HEK293 (cell line): ENCODE measurements around the gene TMEM179.
A peak's percentile ranks its signal among the peaks of the same experiment; 100 is the strongest.

ENCODE experiments used
- CTCF ChIA-PET: fragments of 350-600 bp; formaldehyde crosslinking; extraction: SDS; loops from one replicate; lab custom pipeline; 2021; ENCODE audit warnings: antibody characterized with exemption; lab: Yijun Ruan, JAX
- POLR2A ChIA-PET: fragments of 300-600 bp; formaldehyde crosslinking; extraction: SDS; loops from one replicate; lab custom pipeline; 2020; ENCODE audit warnings: antibody characterized with exemption, inconsistent platforms; lab: Yijun Ruan, JAX
- H3K27ac ChIP-seq: fragments of 200-500 bp; sonication (Bioruptor generic); 2 replicates; pipeline ENCODE4 v1.5.1; 2014; ENCODE audit warnings: low read depth, low read length, control low read depth, inconsistent platforms; ENCODE audit errors: extremely low read depth
- H3K36me3 ChIP-seq, 2 experiments: fragments of 200-500 bp in 1 of 2; sonication (Bioruptor generic) in 1 of 2; 1 replicate in 1 of 2; 2 replicates in 1 of 2; pipeline ENCODE4 v1.5.1; 2014 to 2017; ENCODE audit warnings: inconsistent platforms in 2 of 2, low read length in 2 of 2; ENCODE audit not compliant: control insufficient read depth in 2 of 2, insufficient read depth in 1 of 2
- H3K4me1 ChIP-seq: fragments of 200-500 bp; sonication (Bioruptor generic); 2 replicates; pipeline ENCODE4 v1.5.1; 2014; ENCODE audit warnings: mild to moderate bottlenecking, low read length, inconsistent platforms; ENCODE audit not compliant: control insufficient read depth, insufficient read depth
- H3K4me3 ChIP-seq: 2 replicates; pipeline ENCODE4 v1.5.1; 2011; ENCODE audit warnings: low read depth, mild to moderate bottlenecking, control low read depth, low read length, moderate library complexity
- H3K9me3 ChIP-seq: fragments of 200-500 bp; sonication (Bioruptor generic); 2 replicates; pipeline ENCODE4 v1.5.1; 2014; ENCODE audit warnings: low read depth, low read length, inconsistent platforms; ENCODE audit not compliant: control insufficient read depth, insufficient read depth
- HIC1 ChIP-seq: fragments of 450-650 bp; formaldehyde crosslinking; IDR thresholded peaks from 2 replicates; pipeline ENCODE4 v1.5.1; 2016; ENCODE audit warnings: missing biosample characterization, missing genetic modification characterization
- KLF17 ChIP-seq: fragments of 450-650 bp; formaldehyde crosslinking; IDR thresholded peaks from 2 replicates; pipeline ENCODE4 v1.5.1; 2016; ENCODE audit warnings: missing biosample characterization, missing genetic modification characterization
- KLF7 ChIP-seq: fragments of 450-650 bp; formaldehyde crosslinking; IDR thresholded peaks from 2 replicates; pipeline ENCODE4 v1.5.1; 2016; ENCODE audit warnings: missing biosample characterization, missing genetic modification characterization, borderline replicate concordance
- OSR2 ChIP-seq: fragments of 450-650 bp; formaldehyde crosslinking; IDR thresholded peaks from 2 replicates; pipeline ENCODE4 v1.5.1; 2016; ENCODE audit warnings: missing biosample characterization, missing genetic modification characterization
- REPIN1 ChIP-seq: fragments of 450-650 bp; formaldehyde crosslinking; IDR thresholded peaks from 2 replicates; pipeline ENCODE4 v1.5.1; 2017; ENCODE audit warnings: missing biosample characterization, missing genetic modification characterization, low read depth
- SETDB1 ChIP-seq: IDR thresholded peaks from one replicate; pipeline ENCODE4 v1.6.1; 2017; ENCODE audit warnings: mild to moderate bottlenecking, low read length, moderate library complexity, mixed read lengths; ENCODE audit not compliant: insufficient read length
- WT1 ChIP-seq: fragments of 450-650 bp; formaldehyde crosslinking; IDR thresholded peaks from 2 replicates; pipeline ENCODE4 v1.5.1; 2016; ENCODE audit warnings: missing biosample characterization, missing genetic modification characterization
- ZBTB20 ChIP-seq: fragments of 450-650 bp; formaldehyde crosslinking; IDR thresholded peaks from 2 replicates; pipeline ENCODE4 v1.5.1; 2016; ENCODE audit warnings: missing biosample characterization, missing genetic modification characterization
- ZBTB44 ChIP-seq: fragments of 450-650 bp; IDR thresholded peaks from 2 replicates; pipeline ENCODE4 v1.5.1; 2018; ENCODE audit warnings: missing biosample characterization, mild to moderate bottlenecking, missing genetic modification characterization
- ZBTB48 ChIP-seq: fragments of 450-650 bp; formaldehyde crosslinking; IDR thresholded peaks from 2 replicates; pipeline ENCODE4 v1.5.1; 2016; ENCODE audit warnings: missing biosample characterization, missing genetic modification characterization
- ZFP41 ChIP-seq: fragments of 450-650 bp; formaldehyde crosslinking; IDR thresholded peaks from 2 replicates; pipeline ENCODE4 v1.5.1; 2016; ENCODE audit warnings: missing biosample characterization, missing genetic modification characterization, borderline replicate concordance
- ZNF10 ChIP-seq: fragments of 450-650 bp; formaldehyde crosslinking; IDR thresholded peaks from 2 replicates; pipeline ENCODE4 v1.5.1; 2017; ENCODE audit warnings: missing biosample characterization, missing genetic modification characterization
- ZNF146 ChIP-seq: fragments of 450-650 bp; formaldehyde crosslinking; IDR thresholded peaks from 2 replicates; pipeline ENCODE4 v1.5.1; 2016; ENCODE audit warnings: missing biosample characterization, missing genetic modification characterization
- ZNF324 ChIP-seq: fragments of 450-650 bp; formaldehyde crosslinking; IDR thresholded peaks from 2 replicates; pipeline ENCODE4 v1.5.1; 2016; ENCODE audit warnings: missing biosample characterization, missing genetic modification characterization
- ZNF341 ChIP-seq: fragments of 450-650 bp; formaldehyde crosslinking; IDR thresholded peaks from 2 replicates; pipeline ENCODE4; 2016; ENCODE audit warnings: low read depth, missing biosample characterization, missing genetic modification characterization
- ZNF37A ChIP-seq: fragments of 450-650 bp; IDR thresholded peaks from 2 replicates; pipeline ENCODE4 v1.5.1; 2018; ENCODE audit warnings: missing biosample characterization, missing genetic modification characterization
- ZNF394 ChIP-seq: fragments of 450-650 bp; formaldehyde crosslinking; IDR thresholded peaks from 2 replicates; pipeline ENCODE4 v1.5.1; 2016; ENCODE audit warnings: missing biosample characterization, missing genetic modification characterization, mild to moderate bottlenecking, moderate library complexity, borderline replicate concordance
- ZNF488 ChIP-seq: fragments of 450-650 bp; formaldehyde crosslinking; IDR thresholded peaks from 2 replicates; pipeline ENCODE4 v1.5.1; 2016; ENCODE audit warnings: missing biosample characterization, missing genetic modification characterization
- ZNF561 ChIP-seq: fragments of 450-650 bp; IDR thresholded peaks from 2 replicates; pipeline ENCODE4 v1.5.1; 2018; ENCODE audit warnings: missing biosample characterization, missing genetic modification characterization, borderline replicate concordance
- ZNF580 ChIP-seq: fragments of 450-650 bp; formaldehyde crosslinking; IDR thresholded peaks from 2 replicates; pipeline ENCODE4 v1.5.1; 2016; ENCODE audit warnings: missing biosample characterization, missing genetic modification characterization
- ZNF626 ChIP-seq: fragments of 450-650 bp; sonication (Bioruptor Pico); formaldehyde crosslinking; IDR thresholded peaks from 2 replicates; pipeline ENCODE4 v1.5.1; 2018; ENCODE audit warnings: missing biosample characterization, missing genetic modification characterization, inconsistent platforms
- ZNF639 ChIP-seq: fragments of 450-650 bp; formaldehyde crosslinking; IDR thresholded peaks from 2 replicates; pipeline ENCODE4 v1.5.1; 2016; ENCODE audit warnings: missing biosample characterization, missing genetic modification characterization
- ZNF664 ChIP-seq: fragments of 450-650 bp; formaldehyde crosslinking; IDR thresholded peaks from 2 replicates; pipeline ENCODE4 v1.5.1; 2016; ENCODE audit warnings: missing biosample characterization, missing genetic modification characterization
- ZNF707 ChIP-seq: fragments of 450-650 bp; formaldehyde crosslinking; IDR thresholded peaks from 2 replicates; pipeline ENCODE4 v1.5.1; 2016; ENCODE audit warnings: missing biosample characterization, missing genetic modification characterization
- ZNF776 ChIP-seq: fragments of 450-650 bp; formaldehyde crosslinking; IDR thresholded peaks from 2 replicates; pipeline ENCODE4 v1.5.0; 2017; ENCODE audit warnings: missing biosample characterization, missing genetic modification characterization, borderline replicate concordance

The TMEM179 gene

GRCh38 chr14:104550861-104551728 is 53.5 kb downstream of the TMEM179 start (continued):
- TF ChIP-seq HIC1 (tag by site-specific recombination): no peak

- no peak for TF ChIP-seq ZNF341 (tag by site-specific recombination)
- no peak for TF ChIP-seq ZNF561 (tag by site-specific recombination)
- no peak for TF ChIP-seq ZNF10
- TF ChIP-seq ZNF776: no peak
- no peak for TF ChIP-seq ZBTB20 (tag by site-specific recombination)
- TF ChIP-seq ZFP41 (tag by site-specific recombination): no peak
- no peak for TF ChIP-seq WT1 (tag by site-specific recombination)
- no peak for TF ChIP-seq OSR2 (tag by site-specific recombination)
- no peak for TF ChIP-seq ZNF639
- no peak for TF ChIP-seq KLF7 (tag by site-specific recombination)
- ChIA-PET CTCF (no interaction called here), POLR2A (no interaction called here)
- H3K4me3 ChIP-seq: no peak overlapping the region
- H3K27ac ChIP-seq: no peak overlapping the region
- H3K36me3 ChIP-seq: no peaks in the 10 kb centered on the region
- H3K4me1 ChIP-seq: no peaks in the 10 kb centered on the region
- no peaks in the 10 kb centered on the region for H3K9me3 ChIP-seq
These were observed 54.2 kb downstream of the TMEM179 start for GRCh38 chr14:104550340-104550860.

GRCh38 chr14:104549536-104550339 is 54.8 kb downstream of the TMEM179 start:
- ChIA-PET POLR2A (no interaction called here), CTCF (no interaction called here)
- Histone ChIP-seq H3K9me3 (no peaks in the 10 kb centered on the region), H3K4me1 (no peaks in the 10 kb centered on the region), H3K36me3 (no peaks in the 10 kb centered on the region), H3K4me3 (no peak overlapping the region), H3K27ac (no peak overlapping the region)
- no peak for TF ChIP-seq ZNF664 (tag by site-specific recombination)
- TF ChIP-seq REPIN1: no peak
- peak; percentile 39 for TF ChIP-seq SETDB1
- TF ChIP-seq ZNF394 (tag by site-specific recombination): no peak
- no peak for TF ChIP-seq ZBTB44 (tag by site-specific recombination)
- TF ChIP-seq ZNF707: no peak
- no peak for TF ChIP-seq ZBTB48
- TF ChIP-seq ZNF37A (tag by site-specific recombination): no peak
- no peak for TF ChIP-seq ZNF146 (tag by site-specific recombination)
- TF ChIP-seq ZNF488 (tag by site-specific recombination): no peak
- TF ChIP-seq ZNF626: no peak
- TF ChIP-seq ZNF324 (tag by site-specific recombination): no peak
- TF ChIP-seq ZNF580 (tag by site-specific recombination): 0 out of 2 replicates have a peak, but pooled peaks have one; percentile 26
- TF ChIP-seq KLF17 (tag by site-specific recombination): no peak
